HG03432 (cell line): ENCODE data around the gene MAST4.
A peak's percentile ranks its signal among the peaks of the same experiment; 100 is the strongest.
"Not testable (repeated sequence)": the region's sequence is repeated elsewhere in the genome, so short reads cannot be mapped to it uniquely, and the experiment has no call there.

ENCODE experiments used
- ATAC-seq: cut with Tn5 transposase; IDR thresholded peaks from one replicate; pipeline ENCODE4 v1.9.1; 2021; ENCODE audit warnings: mild to moderate bottlenecking, moderate library complexity; ENCODE audit not compliant: unreplicated experiment

The MAST4 gene

DNA sequence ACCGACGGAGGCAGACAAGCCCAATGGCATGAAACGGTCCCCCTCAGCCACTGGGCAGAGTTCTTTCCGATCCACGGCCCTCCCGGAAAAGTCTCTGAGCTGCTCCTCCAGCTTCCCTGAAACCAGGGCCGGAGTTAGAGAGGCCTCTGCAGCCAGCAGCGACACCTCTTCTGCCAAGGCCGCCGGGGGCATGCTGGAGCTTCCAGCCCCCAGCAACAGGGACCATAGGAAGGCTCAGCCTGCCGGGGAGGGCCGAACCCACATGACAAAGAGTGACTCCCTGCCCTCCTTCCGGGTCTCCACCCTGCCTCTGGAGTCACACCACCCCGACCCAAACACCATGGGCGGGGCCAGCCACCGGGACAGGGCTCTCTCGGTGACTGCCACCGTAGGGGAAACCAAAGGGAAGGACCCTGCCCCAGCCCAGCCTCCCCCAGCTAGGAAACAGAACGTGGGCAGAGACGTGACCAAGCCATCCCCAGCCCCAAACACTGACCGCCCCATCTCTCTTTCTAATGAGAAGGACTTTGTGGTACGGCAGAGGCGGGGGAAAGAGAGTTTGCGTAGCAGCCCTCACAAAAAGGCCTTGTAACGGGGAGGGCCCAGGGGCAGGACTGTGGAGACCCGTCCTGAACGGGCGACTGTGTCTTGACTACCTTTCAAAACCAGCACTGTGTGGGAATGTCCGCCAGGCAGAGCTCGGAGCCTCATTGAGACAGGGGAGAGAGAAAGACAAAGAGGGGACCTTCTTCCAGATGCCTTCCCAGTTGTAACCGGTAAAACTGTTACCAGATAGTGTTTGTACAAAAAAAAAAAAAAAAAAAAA, 570.5 kb downstream of the MAST4 start:
- ATAC-seq, result peak; percentile 28

DNA sequence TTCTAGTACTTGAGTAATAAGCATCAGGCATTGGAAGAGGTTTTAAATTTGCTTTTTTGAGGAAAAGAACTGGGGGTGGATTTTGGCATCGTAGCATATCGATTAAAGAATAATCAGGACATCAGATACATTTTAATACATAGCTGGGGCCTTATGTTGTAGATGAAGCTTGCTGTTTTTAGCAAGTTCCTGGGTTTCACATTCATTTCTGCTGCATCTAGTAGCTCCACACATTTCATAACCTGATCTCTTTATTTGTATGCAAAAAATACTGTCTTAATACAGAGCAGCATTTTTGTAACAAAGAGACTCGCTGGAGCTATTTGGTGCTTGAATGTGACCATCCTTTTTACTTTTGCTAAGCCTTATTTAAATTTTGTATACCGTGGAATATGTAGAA, 571.9 kb downstream of the MAST4 start:
- ATAC-seq, result no peak

DNA sequence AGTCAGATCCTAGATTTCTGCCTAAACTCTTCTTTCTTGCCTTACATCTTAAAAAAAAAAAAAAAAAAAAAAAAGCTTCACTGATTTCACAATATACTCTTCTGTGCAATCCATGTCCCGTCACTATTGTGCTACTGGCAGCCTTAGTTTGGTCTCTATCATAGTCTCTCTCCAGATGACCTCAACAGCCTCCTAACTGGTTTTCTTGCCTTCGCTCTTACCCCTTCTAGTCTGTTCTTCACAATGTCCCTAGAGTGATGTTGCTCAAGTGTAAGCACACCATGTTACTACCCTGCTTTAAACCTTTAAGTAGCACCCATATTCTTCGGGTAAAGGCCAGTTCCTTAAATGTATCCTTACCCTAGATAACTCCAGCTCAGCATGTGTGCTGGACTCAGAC, 574.6 kb downstream of the MAST4 start:
- ATAC-seq, result no peak

DNA sequence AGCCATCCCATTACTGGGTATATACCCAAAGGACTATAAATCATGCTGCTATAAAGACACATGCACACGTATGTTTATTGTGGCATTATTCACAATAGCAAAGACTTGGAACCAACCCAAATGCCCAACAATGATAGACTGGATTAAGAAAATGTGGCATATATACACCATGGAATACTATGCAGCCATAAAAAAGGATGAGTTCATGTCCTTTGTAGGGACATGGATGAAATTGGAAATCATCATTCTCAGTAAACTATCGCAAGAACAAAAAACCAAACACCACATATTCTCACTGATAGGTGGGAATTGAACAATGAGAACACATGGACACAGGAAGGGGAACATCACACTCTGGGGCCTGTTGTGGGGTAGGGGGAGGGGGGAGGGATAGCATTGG, 577.2 kb downstream of the MAST4 start:
- not testable (repeated sequence) for ATAC-seq

DNA sequence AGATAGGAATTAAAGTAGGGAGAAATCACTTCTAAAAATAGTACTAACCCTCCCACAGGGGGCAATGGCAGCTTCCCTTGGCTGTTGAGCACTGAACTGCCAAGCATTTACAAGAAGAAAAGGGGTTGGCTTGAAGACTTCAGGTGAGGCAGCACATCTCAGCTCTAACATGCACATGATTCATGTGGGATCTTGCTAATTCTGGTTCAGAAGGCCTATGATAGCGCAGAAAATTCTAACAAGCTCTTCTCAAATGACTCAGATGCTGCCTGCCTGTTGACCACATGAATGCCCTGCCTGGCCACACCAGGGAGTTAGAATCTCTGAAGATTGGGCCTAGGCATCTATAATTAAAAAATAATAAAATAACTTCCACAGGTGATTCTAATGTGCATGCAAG, 577.8 kb downstream of the MAST4 start:
- no peak for ATAC-seq

DNA sequence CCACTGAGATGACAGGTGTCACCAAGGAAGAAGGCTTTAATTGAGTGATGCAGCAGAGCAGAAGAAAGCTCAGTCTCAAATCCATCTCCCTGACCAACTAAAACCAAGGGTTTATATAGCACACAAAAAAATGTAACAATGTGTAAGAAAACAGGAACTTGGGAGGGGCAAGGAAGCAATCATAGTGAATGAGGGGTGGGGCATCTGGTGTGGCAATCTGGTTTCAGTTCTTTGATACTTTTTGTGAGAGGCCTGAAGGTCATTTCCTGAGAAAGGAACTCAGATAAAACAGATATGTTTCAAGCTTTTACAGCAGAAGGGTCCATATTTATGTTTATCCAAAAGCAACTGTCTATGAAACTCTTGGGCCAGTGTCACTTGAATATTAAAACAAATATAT, 580.7 kb downstream of the MAST4 start:
- ATAC-seq, result no peak

DNA sequence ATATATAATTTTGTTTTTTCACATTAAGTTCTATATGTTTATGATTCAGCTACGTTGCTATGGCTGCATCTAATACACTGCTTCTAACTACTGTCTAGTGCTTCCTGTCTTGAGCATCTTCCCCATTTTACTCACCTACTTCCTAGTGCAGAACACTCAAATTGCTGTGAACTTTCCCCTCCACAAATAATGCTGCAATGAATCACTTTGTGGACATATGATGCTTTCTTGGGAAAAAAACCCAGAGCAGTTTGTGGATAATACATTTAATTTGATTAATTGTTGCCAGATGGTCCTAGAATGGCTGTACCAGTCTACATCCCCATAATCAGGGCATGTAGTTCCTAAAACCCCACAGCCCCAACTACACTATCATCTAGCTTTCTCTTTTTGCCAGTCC, 581.9 kb downstream of the MAST4 start:
- no peak for ATAC-seq

DNA sequence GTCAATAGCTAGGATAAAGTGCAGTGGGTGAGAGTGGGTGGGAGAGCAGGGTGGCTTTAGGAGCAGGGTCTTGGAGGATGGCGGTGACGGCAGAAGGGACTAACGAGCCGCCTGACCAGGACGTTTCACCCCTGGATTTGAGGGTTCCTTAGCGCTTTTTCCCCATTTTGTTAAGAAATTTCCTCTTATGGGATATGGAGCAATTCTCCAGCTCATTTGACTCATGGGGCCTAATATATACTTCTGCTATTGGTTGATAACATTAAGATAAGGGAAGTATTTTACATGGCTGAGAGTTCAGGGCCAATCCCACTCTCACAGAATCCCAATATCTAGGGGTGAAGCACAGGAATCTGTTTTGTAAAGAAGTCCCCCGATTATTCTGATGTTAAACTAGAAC, 582.8 kb downstream of the MAST4 start:
- no peak for ATAC-seq

DNA sequence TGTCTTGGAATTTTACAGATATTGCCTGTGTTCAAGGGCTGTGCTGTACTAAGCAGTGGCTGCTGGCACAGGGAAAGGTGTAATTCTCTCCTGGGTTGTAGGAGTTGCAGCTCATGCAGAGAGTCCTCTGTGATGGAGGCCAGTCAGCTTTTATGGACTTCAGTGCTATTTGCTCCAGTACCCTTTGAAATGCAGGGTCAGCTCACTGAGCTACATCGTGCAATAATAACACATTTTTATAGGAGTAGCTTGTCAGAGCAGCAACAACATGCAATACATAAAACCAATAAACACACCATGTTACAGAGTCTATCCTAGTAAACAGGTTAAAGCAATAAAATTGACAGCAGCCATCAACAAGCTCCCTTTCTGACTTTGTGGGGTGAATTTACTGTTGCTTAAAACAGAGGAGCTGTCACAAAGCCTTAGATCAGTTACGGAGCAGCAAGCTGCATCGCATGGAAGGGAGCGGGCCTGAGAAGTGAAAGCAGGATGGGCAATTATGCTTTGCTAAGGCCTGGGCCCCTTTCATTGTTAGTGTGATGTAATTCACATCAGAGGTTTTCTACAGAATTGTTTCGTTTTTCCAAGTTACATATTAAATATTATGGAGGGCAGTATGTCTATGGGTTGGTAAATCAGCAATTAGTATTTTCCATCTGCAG, 583.6 kb downstream of the MAST4 start:
- ATAC-seq, result no peak

DNA sequence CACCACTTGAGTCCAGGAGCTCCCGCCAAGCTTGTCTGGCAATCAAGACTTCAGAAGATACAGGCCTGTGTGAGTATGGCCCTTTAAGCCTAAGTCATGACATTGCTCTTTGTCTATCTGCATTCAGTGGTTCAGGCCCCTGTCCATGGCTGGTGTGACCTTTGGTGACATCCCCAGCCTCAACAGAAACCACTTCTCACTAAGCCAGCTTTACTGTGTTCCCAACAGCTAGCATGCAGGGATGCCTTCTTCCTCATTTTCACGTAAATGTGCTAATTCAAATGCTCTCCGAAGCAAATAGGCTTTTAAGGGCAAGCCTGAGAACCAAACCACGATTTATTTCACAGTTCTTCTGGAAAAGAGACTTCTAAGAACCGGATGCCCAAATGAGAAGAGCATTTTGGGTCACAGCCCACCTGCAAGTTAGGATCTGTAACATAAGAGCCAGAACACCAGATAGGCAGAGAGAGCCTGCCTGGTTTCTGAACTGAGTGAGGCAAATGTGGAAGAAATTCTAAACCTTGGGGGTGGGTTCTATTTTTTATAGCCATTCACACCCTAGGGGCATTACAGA, 585.5 kb downstream of the MAST4 start:
- no peak for ATAC-seq

DNA sequence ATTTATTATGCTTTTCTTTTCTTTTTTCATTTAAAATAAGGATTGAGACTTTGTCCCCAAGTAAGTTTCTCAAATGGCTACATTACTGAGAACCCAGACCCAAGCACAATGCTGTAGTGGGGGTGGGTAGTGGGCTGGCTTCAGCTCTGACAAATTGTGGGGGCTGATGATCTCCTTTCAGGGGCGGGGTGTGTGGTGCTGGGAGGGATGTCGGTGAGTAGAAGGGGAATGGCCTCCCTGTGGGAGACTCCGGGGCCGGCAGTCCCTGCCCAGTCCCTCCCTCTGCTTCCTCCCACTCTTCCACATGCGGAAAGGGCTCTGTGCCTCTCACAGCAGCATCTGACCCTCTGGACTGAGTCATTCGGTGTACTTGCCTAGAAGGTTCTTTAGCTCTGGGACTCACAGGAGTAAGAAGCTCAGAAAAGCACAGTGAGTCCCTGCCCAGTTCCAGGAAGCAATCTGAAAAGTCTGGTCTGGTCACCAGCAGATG, 586.2 kb downstream of the MAST4 start:
- ATAC-seq, result no peak

DNA sequence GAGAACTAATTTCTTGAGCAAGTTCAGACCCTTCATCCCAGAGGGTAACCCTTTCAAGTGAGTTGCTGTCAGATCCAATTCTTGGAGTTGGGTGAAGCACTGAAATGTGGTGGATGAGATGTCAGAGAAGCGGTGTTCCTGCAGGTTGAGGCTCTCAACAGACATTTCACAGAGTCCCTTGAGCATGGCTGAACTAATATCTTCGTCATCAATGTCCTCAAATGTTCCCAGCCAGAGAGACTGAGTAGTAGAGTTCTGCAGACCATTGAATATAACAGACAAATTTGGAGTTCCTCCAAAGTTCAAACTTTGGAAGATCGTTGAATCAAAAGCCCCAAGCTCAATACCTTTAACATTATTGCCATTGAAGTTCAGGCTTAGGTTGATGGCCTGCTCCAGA, 587.7 kb downstream of the MAST4 start:
- no peak for ATAC-seq

DNA sequence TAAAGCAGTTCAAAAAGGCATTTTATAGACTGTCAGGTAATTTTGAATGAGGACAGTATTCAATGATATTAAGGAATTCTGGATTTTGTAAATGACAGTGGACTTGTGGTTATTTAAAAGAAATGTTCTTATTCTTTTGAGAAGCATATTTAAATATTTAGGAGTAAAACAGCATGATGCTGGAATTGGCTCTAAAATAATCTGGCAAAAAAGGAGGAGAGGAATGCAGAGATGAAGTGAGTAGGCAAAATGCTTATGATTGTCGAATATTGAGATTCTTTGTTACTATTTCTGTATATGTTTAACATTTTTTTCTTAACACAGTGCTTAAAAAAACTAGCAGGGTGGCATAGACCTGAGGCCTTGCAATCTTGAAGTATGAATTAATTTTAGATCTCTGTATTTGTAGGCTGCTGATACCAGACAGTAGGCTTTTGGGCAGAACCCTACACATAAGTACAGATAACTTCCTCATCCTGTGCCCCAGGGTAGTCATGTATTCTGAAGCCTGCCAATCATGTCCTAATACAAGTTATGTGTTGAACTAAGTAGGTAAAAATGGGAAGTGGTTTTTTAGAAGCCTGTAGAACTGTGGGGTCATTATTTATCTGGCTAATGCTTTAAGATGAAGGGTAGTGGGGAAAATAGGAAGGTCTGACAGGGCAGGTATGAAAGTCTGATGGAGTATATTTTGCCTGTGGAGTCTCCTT, 591.0 kb downstream of the MAST4 start:
- peak; percentile 70 for ATAC-seq

DNA sequence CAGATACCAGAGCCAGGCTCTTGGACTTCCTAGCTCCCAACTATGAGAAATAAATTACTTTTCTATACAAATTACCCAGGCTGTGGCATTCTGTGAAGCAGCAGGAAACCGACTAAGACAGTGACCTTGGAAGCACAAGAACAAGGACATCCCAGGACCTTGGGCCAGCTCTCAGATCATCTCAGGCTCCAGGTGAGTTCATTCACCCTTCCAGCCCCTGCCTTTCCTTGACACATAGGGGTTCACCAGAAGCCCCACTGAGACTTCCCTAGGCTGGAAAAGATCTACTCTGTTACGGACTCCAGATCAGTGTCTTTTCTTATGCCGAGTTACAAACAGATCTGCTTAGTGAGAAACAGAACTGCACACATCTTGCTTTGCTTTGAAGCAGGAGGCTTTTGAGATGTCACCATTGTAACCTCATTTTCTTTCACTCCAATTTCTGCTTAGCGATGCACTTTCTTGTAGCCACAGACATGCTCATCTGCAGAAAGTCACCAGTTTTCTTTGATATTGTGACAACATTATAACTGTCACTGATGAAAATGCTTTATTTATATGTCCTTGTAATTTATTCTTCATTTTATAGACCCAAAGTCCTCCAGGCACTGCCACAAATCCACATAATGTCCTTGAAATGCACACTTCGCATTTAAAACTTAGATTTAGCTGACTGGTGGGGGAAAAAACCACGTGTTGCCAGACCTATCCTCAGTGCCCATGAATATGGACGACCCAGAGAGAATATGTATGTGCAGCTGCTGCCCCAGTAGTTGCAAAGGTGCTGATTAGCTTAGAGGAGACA, 592.3 kb downstream of the MAST4 start:
- ATAC-seq, result no peak

DNA sequence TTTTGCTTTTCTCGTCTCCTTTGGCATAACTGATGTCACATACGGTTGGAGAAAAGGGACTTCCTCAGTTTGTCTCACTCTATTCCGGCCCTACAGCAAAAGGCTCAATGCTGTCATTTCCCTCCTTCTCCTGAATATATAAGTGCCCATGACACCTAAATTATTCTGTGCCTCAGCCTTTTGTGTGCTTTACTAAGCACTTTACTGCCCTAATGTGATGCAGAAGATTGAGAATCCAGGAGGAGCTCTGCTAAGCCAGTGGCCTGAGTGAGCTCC, 592.8 kb downstream of the MAST4 start:
- no peak for ATAC-seq

DNA sequence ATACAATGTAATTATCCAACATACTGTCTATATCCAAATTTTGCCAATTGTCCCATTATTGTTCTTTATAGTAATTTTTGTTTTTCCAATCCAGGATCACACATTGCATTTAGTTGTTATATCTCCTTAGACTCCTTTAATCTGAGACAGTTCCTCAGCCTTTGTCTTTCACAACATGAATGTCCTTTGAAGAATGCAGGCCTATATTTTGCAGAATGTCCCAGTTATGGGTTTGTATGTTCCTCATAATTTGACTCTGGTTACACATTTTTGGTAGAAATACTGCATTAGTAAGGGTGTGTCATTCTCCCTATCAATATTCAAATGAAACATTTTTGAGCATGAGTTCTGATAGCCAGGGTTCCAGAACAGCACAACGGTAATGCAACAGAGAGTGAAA, 593.7 kb downstream of the MAST4 start:
- no peak for ATAC-seq

DNA sequence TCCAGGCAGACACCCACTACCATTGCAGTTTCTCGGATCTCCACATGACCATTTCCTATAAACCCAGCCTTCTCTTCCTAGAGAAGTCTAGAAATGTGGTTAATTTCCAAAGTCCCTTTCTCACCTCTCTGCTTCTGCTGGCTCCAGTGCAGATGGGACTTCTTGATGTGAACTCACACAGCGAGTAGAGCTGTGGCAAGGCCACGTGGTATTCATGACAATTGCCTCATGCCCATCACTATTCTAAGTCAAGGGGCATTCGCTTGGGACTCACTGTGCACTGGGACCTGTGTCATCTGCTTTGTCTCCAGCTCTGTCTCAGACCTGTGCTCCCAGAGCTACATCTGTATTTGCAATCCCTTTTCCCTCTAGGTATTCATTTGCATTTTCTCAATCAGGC, 594.2 kb downstream of the MAST4 start:
- no peak for ATAC-seq

DNA sequence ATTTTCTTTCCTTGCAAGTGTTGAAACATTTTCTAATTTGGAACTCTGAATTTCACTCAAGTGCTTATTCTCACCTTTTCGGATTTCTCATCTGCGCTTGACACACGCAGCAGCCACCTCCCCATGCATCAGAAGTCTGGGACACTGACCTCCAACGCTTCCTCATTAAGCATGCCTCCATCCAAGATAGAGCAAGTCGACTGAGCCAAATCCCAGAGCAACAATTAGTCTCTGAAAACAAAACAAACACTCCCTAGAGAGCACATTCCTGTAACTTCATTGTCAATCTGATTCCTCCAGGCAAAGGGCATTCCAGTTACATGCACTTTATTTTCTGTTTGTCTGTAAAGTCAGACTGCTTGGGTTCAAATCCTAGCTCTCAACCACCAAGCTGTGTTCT, 594.7 kb downstream of the MAST4 start:
- ATAC-seq, result no peak

DNA sequence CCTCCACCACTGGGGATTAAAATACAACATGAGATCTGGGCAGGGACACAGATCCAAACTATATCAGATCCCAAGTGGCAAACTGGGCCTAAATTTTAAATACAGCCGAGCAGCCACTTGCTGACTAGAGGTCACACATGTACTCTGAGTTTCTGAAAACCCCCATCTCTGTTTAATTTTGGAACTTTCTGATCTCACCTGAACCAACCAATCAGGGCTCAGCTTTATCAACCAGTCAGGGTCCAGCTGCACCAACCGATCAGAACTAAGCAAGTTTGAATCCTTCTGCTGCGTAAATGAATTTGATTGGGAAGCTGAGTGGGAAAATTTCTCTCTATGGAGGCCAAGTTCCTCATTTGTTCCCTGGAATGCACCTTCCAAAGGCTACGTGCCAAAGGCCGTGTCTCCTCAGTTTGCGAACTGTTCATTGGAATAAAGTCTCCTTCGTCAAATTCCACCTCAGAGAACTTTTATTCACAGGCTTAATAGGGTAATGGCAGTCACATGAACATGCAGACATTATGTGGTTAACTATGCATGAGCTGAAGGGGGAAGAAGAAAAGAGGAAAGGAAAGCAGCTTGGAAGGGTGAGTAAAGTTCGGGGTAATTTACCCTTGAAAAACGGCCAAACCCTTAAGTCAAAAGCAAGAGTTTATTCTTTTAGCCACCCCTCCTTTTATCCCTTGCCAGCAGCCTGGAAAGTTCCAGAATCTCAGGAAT, 596.7 kb downstream of the MAST4 start:
- ATAC-seq, result peak; percentile 39

DNA sequence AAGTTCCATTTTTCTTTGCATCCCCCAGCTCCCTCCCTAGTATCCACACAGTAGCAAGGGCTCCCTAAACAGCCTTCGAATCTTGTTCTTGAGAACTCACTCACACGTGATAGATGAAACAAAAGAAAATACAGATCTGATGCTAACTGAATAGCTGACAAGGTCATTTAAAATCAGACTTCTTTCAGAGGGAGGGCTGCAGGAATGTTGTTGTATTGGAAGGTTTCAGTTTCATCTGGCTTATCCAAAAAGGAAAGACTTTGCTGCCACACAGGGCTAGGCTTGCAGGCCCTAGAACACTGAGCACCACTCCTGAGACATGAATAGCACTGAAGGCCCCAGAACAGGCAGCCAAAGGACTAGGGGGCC, 597.2 kb downstream of the MAST4 start:
- no peak for ATAC-seq
